Endodermal cell (in vitro differentiated cells): Measurements from ENCODE around the gene PRODH2. TPM values are rescaled to one million over a fixed set of nuclear protein-coding genes. Genes with fewer than 3 reads are reported as not detected.
"Not testable (repeated sequence)": the region's sequence is repeated elsewhere in the genome, so short reads cannot be mapped to it uniquely, and the experiment has no call there.

Experiments used
- DNase-seq: peaks from one replicate; pipeline ENCODE4 v3.0.0-alpha.2; 2017
- H3K27ac ChIP-seq: 2 replicates; pipeline ENCODE4 v1.5.1; 2013; ENCODE audit warnings: mild to moderate bottlenecking, low read depth, low read length, moderate library complexity
- H3K27me3 ChIP-seq: 2 replicates; pipeline ENCODE4 v1.6.1; 2013; ENCODE audit warnings: mild to moderate bottlenecking, low read length, moderate library complexity; ENCODE audit not compliant: insufficient read depth, control insufficient read depth, poor library complexity, severe bottlenecking
- H3K36me3 ChIP-seq: 2 replicates; pipeline ENCODE4 v1.7.0; 2013; ENCODE audit warnings: mild to moderate bottlenecking, low read length, moderate library complexity; ENCODE audit not compliant: control insufficient read depth, insufficient read depth
- H3K4me1 ChIP-seq: one replicate; pipeline ENCODE4 v1.7.0; 2013; ENCODE audit warnings: low read length; ENCODE audit not compliant: control insufficient read depth, insufficient read depth
- H3K4me3 ChIP-seq: 2 replicates; pipeline ENCODE4 v1.5.1; 2013; ENCODE audit warnings: mild to moderate bottlenecking, low read length, moderate library complexity
- H3K9ac ChIP-seq: 2 replicates; pipeline ENCODE4 v1.6.1; 2013; ENCODE audit warnings: mild to moderate bottlenecking, low read length, moderate library complexity; ENCODE audit not compliant: poor library complexity, severe bottlenecking; ENCODE audit errors: extremely low read depth
- H3K9me3 ChIP-seq: 2 replicates; pipeline ENCODE4 v1.6.1; 2013; ENCODE audit warnings: mild to moderate bottlenecking, low read length, moderate library complexity; ENCODE audit not compliant: control insufficient read depth
- H3K27ac Mint-ChIP-seq: 2 replicates; pipeline ENCODE4 v1.8.0; 2020; ENCODE audit warnings: mixed read lengths
- H3K27me3 Mint-ChIP-seq: 2 replicates; pipeline ENCODE4 v1.8.0; 2021; ENCODE audit warnings: mild to moderate bottlenecking, mixed read lengths; ENCODE audit not compliant: insufficient read depth
- H3K36me3 Mint-ChIP-seq: 2 replicates; pipeline ENCODE4 v1.8.0; 2020; ENCODE audit warnings: low read depth, mixed read lengths
- H3K4me1 Mint-ChIP-seq: 2 replicates; pipeline ENCODE4 v1.8.0; 2020; ENCODE audit warnings: mixed read lengths
- H3K4me3 Mint-ChIP-seq: 2 replicates; pipeline ENCODE4 v1.8.0; 2020; ENCODE audit warnings: mild to moderate bottlenecking, moderate library complexity, mixed read lengths
- H3K9me3 Mint-ChIP-seq: 2 replicates; pipeline ENCODE4 v1.8.0; 2020; ENCODE audit warnings: mild to moderate bottlenecking, mixed read lengths
- WGBS, 2 experiments: methylation state at CpG; one replicate each; pipeline versions ENCODE4 v1.1.5 to v1.1.7; 2013; ENCODE audit warnings: missing lambda C conversion rate in 2 of 2, mixed read lengths in 1 of 2; ENCODE audit not compliant: insufficient coverage in 1 of 2, insufficient read length in 1 of 2; 5-methylcytosine and 5-hydroxymethylcytosine counted together
- total RNA-seq, 2 donors: library from RNA; stranded (reverse); fragmentation: NEBNext Ultra II Directional in 1 of 2; extraction: Animal tissue kit (Norgen Biotek cat#: 25700) in 1 of 2; gene quantifications; 2 replicates in 1 of 2; 3 replicates in 1 of 2; pipeline ENCODE4 v1.2.1, GENCODE V29; 2021
- TF ChIP-seq, protein P1 (sequence below): fragments of 200-600 bp; sonication (generic); conservative IDR thresholded peaks from 2 replicates; pipeline ENCODE4 v1.5.0; 2021; ENCODE audit warnings: antibody characterized with exemption, mild to moderate bottlenecking

Gene PRODH2
- total RNA-seq, 2 donors from 2014 or later, result 1.0 to 1.5 TPM

DNA sequence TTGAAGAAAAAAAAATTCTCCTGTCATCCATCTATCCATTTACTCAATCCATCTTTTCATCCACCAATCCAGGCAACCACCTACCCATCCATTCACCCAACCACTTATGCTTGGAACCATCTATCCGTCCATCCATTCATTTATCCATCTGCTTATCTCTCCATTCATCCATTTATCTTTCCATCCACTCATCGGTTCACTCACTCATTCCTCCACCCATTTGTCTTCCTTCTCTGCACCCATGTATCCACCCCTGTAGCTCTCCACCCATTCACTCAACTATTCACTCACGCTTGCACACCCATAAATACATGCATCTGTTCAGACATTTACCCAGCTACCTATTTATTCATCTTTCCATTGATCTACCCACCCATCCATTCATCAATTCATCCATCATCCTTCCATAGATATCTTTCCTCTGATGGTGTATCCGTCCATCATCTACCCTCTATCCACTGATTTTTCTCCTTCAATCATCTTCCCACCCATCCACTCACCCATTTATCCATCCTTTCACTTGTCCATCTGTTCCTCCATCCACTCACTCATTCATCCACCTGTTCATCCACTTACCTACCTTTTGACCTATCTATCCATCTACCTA lies 30.1 kb upstream of the PRODH2 start:
- Mint-ChIP-seq H3K4me1 (peaks cover 10% of the 10 kb centered on the region), H3K9me3 (no peaks in the 10 kb centered on the region), H3K4me3 (no peak overlapping the region), H3K27ac (no peak overlapping the region), H3K27me3 (peaks cover 76% of the 10 kb centered on the region), H3K36me3 (no peaks in the 10 kb centered on the region)
- Histone ChIP-seq H3K27ac (no peak overlapping the region), H3K27me3 (peaks cover 78% of the 10 kb centered on the region), H3K4me3 (no peak overlapping the region), H3K9ac (no peak overlapping the region), H3K4me1 (no peaks in the 10 kb centered on the region), H3K36me3 (no peaks in the 10 kb centered on the region), H3K9me3 (no peaks in the 10 kb centered on the region)
- TF ChIP-seq, protein P1, sequence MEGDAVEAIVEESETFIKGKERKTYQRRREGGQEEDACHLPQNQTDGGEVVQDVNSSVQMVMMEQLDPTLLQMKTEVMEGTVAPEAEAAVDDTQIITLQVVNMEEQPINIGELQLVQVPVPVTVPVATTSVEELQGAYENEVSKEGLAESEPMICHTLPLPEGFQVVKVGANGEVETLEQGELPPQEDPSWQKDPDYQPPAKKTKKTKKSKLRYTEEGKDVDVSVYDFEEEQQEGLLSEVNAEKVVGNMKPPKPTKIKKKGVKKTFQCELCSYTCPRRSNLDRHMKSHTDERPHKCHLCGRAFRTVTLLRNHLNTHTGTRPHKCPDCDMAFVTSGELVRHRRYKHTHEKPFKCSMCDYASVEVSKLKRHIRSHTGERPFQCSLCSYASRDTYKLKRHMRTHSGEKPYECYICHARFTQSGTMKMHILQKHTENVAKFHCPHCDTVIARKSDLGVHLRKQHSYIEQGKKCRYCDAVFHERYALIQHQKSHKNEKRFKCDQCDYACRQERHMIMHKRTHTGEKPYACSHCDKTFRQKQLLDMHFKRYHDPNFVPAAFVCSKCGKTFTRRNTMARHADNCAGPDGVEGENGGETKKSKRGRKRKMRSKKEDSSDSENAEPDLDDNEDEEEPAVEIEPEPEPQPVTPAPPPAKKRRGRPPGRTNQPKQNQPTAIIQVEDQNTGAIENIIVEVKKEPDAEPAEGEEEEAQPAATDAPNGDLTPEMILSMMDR, result no peak
- no peak for DNase-seq
- 81 to 84% methylated on average over 4 of the region's 4 CpGs for WGBS, 2 experiments

GRCh38 chr19:35841961-35842595 lies 29.4 kb upstream of the PRODH2 start:
- no peaks in the 10 kb centered on the region for H3K36me3 Mint-ChIP-seq
- no peak overlapping the region for H3K27ac Mint-ChIP-seq
- Histone ChIP-seq H3K9ac (no peak overlapping the region), H3K9me3 (no peaks in the 10 kb centered on the region), H3K4me3 (no peak overlapping the region), H3K27me3 (peaks cover 75% of the 10 kb centered on the region), H3K27ac (no peak overlapping the region), H3K4me1 (no peaks in the 10 kb centered on the region), H3K36me3 (no peaks in the 10 kb centered on the region)
- no peak for DNase-seq
- H3K27me3 Mint-ChIP-seq, result peaks cover 74% of the 10 kb centered on the region
- H3K4me1 Mint-ChIP-seq, result peaks cover 10% of the 10 kb centered on the region
- H3K9me3 Mint-ChIP-seq, result no peaks in the 10 kb centered on the region
- 17 to 80% methylated on average over 2 to 13 of the region's 13 CpGs for WGBS, 2 experiments
- TF ChIP-seq, protein P1, result no peak
- H3K4me3 Mint-ChIP-seq, result no peak overlapping the region

DNA sequence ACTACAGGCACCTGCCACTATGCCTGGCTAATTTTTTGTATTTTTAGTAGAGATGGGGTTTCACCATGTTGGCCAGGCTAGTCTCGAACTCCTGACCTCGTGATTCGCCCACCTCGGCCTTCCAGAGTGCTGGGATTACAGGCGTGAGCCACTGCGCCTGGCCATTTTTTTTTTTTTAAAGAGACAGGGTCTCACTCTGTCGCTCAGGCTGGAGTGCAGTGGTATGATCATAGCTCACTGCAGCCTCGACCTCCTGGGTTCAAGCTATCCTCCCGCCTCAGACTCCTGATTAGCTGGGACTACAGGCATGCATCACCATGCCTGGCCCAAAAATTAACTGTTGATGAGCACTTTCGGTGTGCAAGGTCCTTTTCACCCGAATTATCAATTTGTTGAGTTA lies 23.5 kb upstream of the PRODH2 start:
- H3K27me3 ChIP-seq, result peaks cover 54% of the 10 kb centered on the region
- not testable (repeated sequence) for H3K27ac Mint-ChIP-seq, H3K9me3 ChIP-seq, H3K4me3 ChIP-seq, H3K4me1 Mint-ChIP-seq, DNase-seq, H3K4me1 ChIP-seq, H3K27ac ChIP-seq, H3K9ac ChIP-seq, H3K36me3 ChIP-seq, H3K4me3 Mint-ChIP-seq, H3K9me3 Mint-ChIP-seq, H3K36me3 Mint-ChIP-seq
- H3K27me3 Mint-ChIP-seq, result peaks cover 42% of the 10 kb centered on the region
- WGBS, 2 experiments, result 64 to 77% methylated on average over 11 of the region's 11 CpGs
